Right ventricle myocardium superior (tissue), 1 donor: Measurements from ENCODE around the gene CHMP1A. TPM values are rescaled to one million over a fixed set of nuclear protein-coding genes. Genes with fewer than 3 reads are reported as not detected.
"Not testable (repeated sequence)": the region's sequence is repeated elsewhere in the genome, so short reads cannot be mapped to it uniquely, and the experiment has no call there.

ENCODE experiments used
- ATAC-seq: fragments of 200-7000 bp; cut with Tn5 transposase; one replicate; pipeline ENCODE4 v1.9.1; 2020; ENCODE audit warnings: mild to moderate bottlenecking; ENCODE audit not compliant: poor library complexity
- DNase-seq: peaks from one replicate; pipeline ENCODE4 v3.0.0-alpha.2; 2020
- intact Hi-C: fragments of 100-400 bp; cut with DNase I; formaldehyde crosslinking; loops from one replicate; pipeline ENCODE4 v1.11.2; 2022
- long read RNA-seq: library from polyadenylated mRNA; unstranded; transcript quantifications from one replicate; pipeline ENCODE4 v2.0.0, GENCODE V29; 2021
- total RNA-seq: library from RNA; stranded (reverse); fragmentation: NEBNext Ultra II Directional; extraction: Animal tissue kit (Norgen Biotek cat#: 25700); gene quantifications from one replicate; pipeline ENCODE4 v1.2.1, GENCODE V29; 2021
- donor health status: DM: no; HTN: yes; CAD: no; lungs with severe emphysema.

The CHMP1A gene
- 32.6 TPM for total RNA-seq
- long read RNA-seq, transcript CHMP1A-206 (4 exons, 812 nt) = minor isoform, 5 of 204 reads
- long read RNA-seq, transcript CHMP1A-202 (6 exons, 2,295 nt) = major isoform, 7 of 204 reads
- long read RNA-seq, partial matches to known transcripts = 3 of 204 reads
- long read RNA-seq, other reads (novel, unspliced or antisense) = 187 of 204 reads

DNA sequence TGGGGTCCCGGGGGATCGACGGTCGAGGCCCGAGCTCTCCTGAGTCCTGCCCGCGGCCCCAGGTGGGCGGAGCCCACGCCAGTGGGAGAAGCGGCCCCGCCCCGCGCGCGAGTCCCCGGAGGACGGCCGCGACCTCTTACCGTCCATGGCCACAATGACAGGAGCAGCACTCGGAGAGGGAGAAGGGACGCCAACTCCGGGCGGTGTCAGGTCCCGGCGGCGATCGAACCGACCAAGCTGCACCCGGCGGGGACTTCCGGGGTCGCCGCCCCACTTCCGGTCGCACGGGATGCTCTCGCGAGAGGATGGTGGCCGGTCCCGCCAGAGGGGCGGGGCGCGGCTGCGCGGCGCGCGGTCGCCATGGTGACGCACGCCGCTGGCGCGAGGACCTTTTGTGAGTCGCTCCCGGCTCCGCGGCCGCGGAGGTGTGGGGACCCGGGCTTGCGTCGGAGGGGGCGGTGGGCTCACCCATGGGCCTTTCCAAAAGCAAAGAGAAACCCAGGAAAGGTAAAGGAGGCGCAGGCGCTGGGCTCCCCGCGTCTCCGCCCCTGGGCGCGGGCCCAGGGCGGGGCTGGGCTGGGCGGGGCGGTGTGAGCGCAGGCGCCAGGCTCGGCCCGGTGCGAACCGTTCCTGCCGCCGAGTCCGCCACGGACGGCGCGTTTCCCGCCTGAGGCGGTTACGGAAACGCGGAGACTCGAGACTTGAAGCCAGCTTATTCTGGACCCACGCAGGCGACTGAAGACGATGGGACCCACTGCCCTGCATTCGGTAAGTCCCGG lies at the start of gene CHMP1A, which contains the start of gene SPATA33:
Gene CHMP1A, minus strand, starts transcription at position 267 of the 779 bp plus-strand sequence. Its CDS starts 120 bp downstream, at position 147.
Gene SPATA33, plus strand, starts transcription at position 395 of the 779 bp plus-strand sequence. Its CDS starts 76 bp downstream, at position 471.
- intact Hi-C loops = no loop called here
- DNase-seq (peak; percentile 94), ATAC-seq (peak; percentile 99)

GRCh38 chr16:89706518-89707260 lies 49.2 kb upstream of the CHMP1A start:
- DNase-seq (no peak), ATAC-seq (no peak)
- intact Hi-C loops = loop anchor here (5.0 to 10.0 kb wide), 2 partner anchors 86 to 158 kb away; no protein-coding TSS in a partner anchor

- DNase-seq = no peak
- intact Hi-C loops = loop anchor here (5.0 to 10.0 kb wide), 2 partner anchors 87 to 160 kb away; no protein-coding TSS in a partner anchor
- ATAC-seq = no peak
Observed at GRCh38 chr16:89705006-89705405, 47.5 kb upstream of the CHMP1A start.

DNA sequence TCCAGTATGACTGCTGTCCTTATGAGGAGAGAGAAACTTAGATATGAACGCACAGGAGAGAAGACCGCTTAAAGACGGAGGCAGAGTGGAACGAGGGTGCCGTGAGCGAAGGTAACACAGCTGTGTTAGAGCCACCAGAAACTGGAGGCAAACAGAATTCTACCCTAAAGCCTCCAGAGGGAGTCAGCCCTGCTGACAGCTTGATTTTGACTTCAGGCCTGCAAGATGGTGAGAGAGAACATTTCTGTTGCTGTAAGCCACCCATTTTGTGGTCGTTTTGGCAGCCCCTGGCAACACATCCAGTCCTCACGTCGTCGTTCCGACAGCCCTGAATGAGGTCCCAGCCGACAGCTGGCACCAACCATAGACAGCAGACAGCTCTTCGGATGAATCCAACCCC lies 46.8 kb upstream of the CHMP1A start:
- intact Hi-C loops = loop anchor here (10.0 kb wide), 1 partner anchor 161 kb away; no protein-coding TSS in a partner anchor
- no peak for ATAC-seq
- no peak for DNase-seq

- intact Hi-C loops = loop anchor here (10.0 kb wide), 1 partner anchor 163 kb away; no protein-coding TSS in a partner anchor
- DNase-seq = peak; percentile 93
- ATAC-seq = peak; percentile 85
Observed at GRCh38 chr16:89701425-89702406, 44.2 kb upstream of the CHMP1A start, which contains the start of gene SPATA2L. SPATA2L (minus strand) TSS chr16:89701705; CDS start chr16:89701232, 473 bp downstream.

GRCh38 chr16:89700649-89701424 lies 43.3 kb upstream of the CHMP1A start:
- DNase-seq (no peak), ATAC-seq (peak; percentile 8)
- intact Hi-C loops = loop anchor here (10.0 kb wide), 1 partner anchor 164 kb away; no protein-coding TSS in a partner anchor

DNA sequence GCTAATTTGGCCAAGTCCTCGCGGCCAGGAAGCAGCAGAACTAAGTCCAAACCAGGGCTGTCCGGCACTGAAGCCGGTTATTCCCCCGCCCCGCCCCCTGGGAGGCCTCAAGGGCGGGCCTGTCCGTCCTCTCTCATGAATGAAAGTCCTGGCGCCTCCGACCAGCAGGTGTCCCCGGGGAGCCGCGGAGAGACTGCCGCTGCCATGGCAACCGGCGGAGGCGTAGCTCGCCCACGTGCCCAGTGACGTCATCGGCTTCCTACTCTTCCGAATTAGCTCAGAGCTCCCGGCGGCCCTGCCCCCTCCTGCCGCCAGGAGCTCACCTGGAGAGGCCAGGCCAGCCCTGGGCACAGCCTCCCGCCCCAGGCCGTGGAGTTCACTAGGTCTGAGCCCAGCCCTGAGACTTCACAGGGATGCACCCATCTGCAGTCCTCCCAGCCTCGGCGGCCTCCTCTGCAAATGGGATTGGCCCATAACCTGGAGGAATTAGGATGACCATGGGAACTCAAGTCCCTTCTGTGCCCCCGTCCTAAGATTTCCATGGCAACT lies 42.7 kb upstream of the CHMP1A start:
- intact Hi-C loops = loop anchor here (10.0 kb wide), 1 partner anchor 165 kb away; no protein-coding TSS in a partner anchor
- ATAC-seq (peak; percentile 79), DNase-seq (peak; percentile 99)

DNA sequence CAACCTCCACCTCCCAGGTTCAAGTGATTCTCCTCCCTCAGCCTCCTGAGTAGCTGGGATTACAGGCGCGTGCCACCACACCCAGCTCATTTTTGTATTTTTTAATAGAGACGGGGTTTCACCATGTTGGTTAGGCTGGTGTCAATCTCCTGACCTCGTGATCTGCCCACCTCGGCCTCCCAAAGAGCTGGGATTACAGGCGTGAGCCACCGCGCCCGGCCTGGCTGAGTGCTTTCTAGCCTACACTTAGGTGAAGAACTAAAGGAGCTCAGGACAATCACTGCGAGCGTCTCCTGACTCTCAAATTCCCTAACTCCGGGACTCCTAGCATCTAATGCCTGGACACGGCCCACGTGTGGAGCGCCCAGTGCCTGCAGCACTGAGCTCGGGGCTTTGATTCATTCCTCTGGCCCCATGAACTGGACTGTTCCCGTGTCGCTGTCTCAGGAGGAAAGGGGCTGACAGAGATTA lies 42.2 kb upstream of the CHMP1A start:
- peak; percentile 44 for DNase-seq
- intact Hi-C loops = loop anchor here (10.0 kb wide), 1 partner anchor 165 kb away; no protein-coding TSS in a partner anchor
- ATAC-seq = not testable (repeated sequence)

- intact Hi-C loops, ATAC-seq, DNase-seq: not testable (repeated sequence)
Observed at GRCh38 chr16:89698717-89699116, 41.2 kb upstream of the CHMP1A start.

- intact Hi-C loops = no loop called here
- ATAC-seq = no peak
- peak; percentile 41 for DNase-seq
Observed at GRCh38 chr16:89697616-89698331, 40.3 kb upstream of the CHMP1A start.

DNA sequence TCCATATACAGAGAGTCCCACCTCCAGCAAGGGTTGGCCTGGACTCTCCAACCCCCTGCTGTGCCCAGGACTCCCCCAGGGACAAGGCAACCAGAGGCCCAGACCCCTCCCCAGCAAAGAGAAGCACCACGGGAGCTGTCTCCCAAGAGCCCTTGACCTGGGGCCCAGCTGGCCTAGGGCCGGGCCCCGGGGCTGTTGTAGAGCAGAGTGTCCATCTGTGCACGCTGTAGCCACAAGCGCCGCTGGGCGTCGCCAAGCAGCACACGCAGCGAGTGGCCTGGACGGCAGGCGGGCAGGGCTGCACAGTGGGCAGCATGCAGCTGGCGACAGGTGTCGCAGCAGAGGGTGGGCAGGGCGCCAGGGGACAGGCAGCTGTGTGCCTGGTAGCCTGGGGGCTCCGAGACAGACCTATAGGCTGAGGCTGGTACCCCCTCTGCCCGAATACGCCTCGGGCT lies 39.7 kb upstream of the CHMP1A start:
- ATAC-seq (no peak), DNase-seq (peak; percentile 46)
- intact Hi-C loops = no loop called here

DNA sequence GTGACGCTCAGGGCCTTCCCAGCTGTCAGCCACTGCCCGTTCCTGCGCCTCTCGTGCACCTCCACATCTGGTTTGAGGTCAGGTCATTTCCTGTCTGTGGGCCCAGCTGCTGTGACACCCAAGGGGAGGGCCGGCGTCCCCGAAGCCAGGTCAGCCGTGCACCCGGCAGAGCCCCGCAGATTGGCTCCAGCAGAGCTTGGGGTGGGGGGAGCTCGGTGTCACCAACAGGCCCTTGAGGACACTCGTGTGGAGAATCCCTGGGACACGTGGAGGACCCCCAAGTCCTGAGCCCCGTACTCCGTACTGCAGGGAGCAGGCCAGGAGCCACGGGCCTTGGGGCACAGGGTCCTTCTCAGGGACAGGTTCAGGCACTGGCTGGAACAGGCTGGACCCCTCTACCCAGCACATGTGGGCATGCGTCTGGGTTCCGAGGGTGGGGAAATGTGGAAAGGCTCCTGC lies 39.2 kb upstream of the CHMP1A start:
- ATAC-seq (no peak), DNase-seq (peak; percentile 44)
- intact Hi-C loops = no loop called here

- intact Hi-C loops = no loop called here
- no peak for ATAC-seq
- DNase-seq = peak; percentile 34
Observed at GRCh38 chr16:89695875-89696669, 38.6 kb upstream of the CHMP1A start.

- no peak for ATAC-seq
- intact Hi-C loops = no loop called here
- DNase-seq = no peak
Observed at GRCh38 chr16:89695086-89695874, 37.8 kb upstream of the CHMP1A start.
